ENCODE measurements around the gene FBXW4. TPM values are rescaled to one million over a fixed set of nuclear protein-coding genes. Genes with fewer than 3 reads are reported as not detected.

Gene FBXW4
- total RNA-seq, 1 experiment from 2014 or later: 15.7 TPM

- Mint-ChIP-seq H3K36me3 (ENCODE audit: insufficient read depth, unreplicated experiment) (peaks cover 15% of the 10 kb centered on the region), H3K27ac (ENCODE audit: unreplicated experiment) (no peak overlapping the region), H3K4me1 (ENCODE audit: low read depth, unreplicated experiment) (no peaks in the 10 kb centered on the region), H3K9me3 (ENCODE audit: low read depth, unreplicated experiment) (no peaks in the 10 kb centered on the region), H3K27me3 (ENCODE audit: unreplicated experiment) (no peaks in the 10 kb centered on the region), H3K4me3 (ENCODE audit: low read depth, unreplicated experiment) (no peak overlapping the region)
- intact Hi-C loops (cut with micrococcal nuclease; ENCODE audit: unreplicated experiment): no loop called here
- BruUV-seq (replicated peaks): no TSS peak
- no peak for DNase-seq
- CTCF ChIA-PET: interaction anchor here (0.7 kb wide), 1 partner anchor 150 kb away, joined by 3 read pairs; no protein-coding TSS in a partner anchor
- no peak for TF ChIP-seq CTCF (IDR thresholded peaks at IDR 0.05; ENCODE audit: unreplicated experiment)
Measured at GRCh38 chr10:101696632-101697031, 1.7 kb upstream of the FBXW4 start.

GRCh38 chr10:101695404-101695890 is 477 bp upstream of the FBXW4 start:
- Mint-ChIP-seq H3K4me1 (ENCODE audit: low read depth, unreplicated experiment) (no peaks in the 10 kb centered on the region), H3K9me3 (ENCODE audit: low read depth, unreplicated experiment) (no peaks in the 10 kb centered on the region), H3K4me3 (ENCODE audit: low read depth, unreplicated experiment) (peak overlapping the region; percentile 84), H3K36me3 (ENCODE audit: insufficient read depth, unreplicated experiment) (peaks cover 15% of the 10 kb centered on the region), H3K27me3 (ENCODE audit: unreplicated experiment) (no peaks in the 10 kb centered on the region), H3K27ac (ENCODE audit: unreplicated experiment) (no peak overlapping the region)
- CTCF ChIA-PET: no interaction called here
- DNase-seq: no peak
- intact Hi-C loops (cut with micrococcal nuclease; ENCODE audit: unreplicated experiment): no loop called here
- no TSS peak for BruUV-seq (replicated peaks)
- no peak for TF ChIP-seq CTCF (IDR thresholded peaks at IDR 0.05; ENCODE audit: unreplicated experiment)

GRCh38 chr10:101693978-101694673 is 844 bp downstream of the FBXW4 start:
- peak; percentile 57 for DNase-seq
- Mint-ChIP-seq H3K4me3 (ENCODE audit: low read depth, unreplicated experiment) (peak overlapping the region; percentile 84), H3K4me1 (ENCODE audit: low read depth, unreplicated experiment) (no peaks in the 10 kb centered on the region), H3K9me3 (ENCODE audit: low read depth, unreplicated experiment) (no peaks in the 10 kb centered on the region), H3K27me3 (ENCODE audit: unreplicated experiment) (no peaks in the 10 kb centered on the region), H3K36me3 (ENCODE audit: insufficient read depth, unreplicated experiment) (peaks cover 15% of the 10 kb centered on the region), H3K27ac (ENCODE audit: unreplicated experiment) (peak overlapping the region; percentile 95)
- no peak for TF ChIP-seq CTCF (IDR thresholded peaks at IDR 0.05; ENCODE audit: unreplicated experiment)
- CTCF ChIA-PET: interaction anchor here (0.6 kb wide), 1 partner anchor 231 kb away, joined by 3 read pairs; no protein-coding TSS in a partner anchor
- intact Hi-C loops (cut with micrococcal nuclease; ENCODE audit: unreplicated experiment): no loop called here
- BruUV-seq (replicated peaks): no TSS peak

- H3K27ac Mint-ChIP-seq (ENCODE audit: unreplicated experiment): peak overlapping the region; percentile 95
- BruUV-seq (replicated peaks): no TSS peak
- H3K9me3 Mint-ChIP-seq (ENCODE audit: low read depth, unreplicated experiment): no peaks in the 10 kb centered on the region
- peak overlapping the region; percentile 84 for H3K4me3 Mint-ChIP-seq (ENCODE audit: low read depth, unreplicated experiment)
- CTCF ChIA-PET: interaction anchor here (0.6 kb wide), 1 partner anchor 231 kb away, joined by 3 read pairs; no protein-coding TSS in a partner anchor
- no peaks in the 10 kb centered on the region for H3K27me3 Mint-ChIP-seq (ENCODE audit: unreplicated experiment)
- TF ChIP-seq CTCF (IDR thresholded peaks at IDR 0.05; ENCODE audit: unreplicated experiment): no peak
- intact Hi-C loops (cut with micrococcal nuclease; ENCODE audit: unreplicated experiment): no loop called here
- no peaks in the 10 kb centered on the region for H3K4me1 Mint-ChIP-seq (ENCODE audit: low read depth, unreplicated experiment)
- H3K36me3 Mint-ChIP-seq (ENCODE audit: insufficient read depth, unreplicated experiment): peaks cover 15% of the 10 kb centered on the region
- peak; percentile 10 for DNase-seq
Measured at GRCh38 chr10:101693651-101693977, 1.4 kb downstream of the FBXW4 start.
